Measurements from ENCODE around the gene VAV2. TPM values are rescaled to one million over a fixed set of nuclear protein-coding genes. Genes with fewer than 3 reads are reported as not detected.

VAV2 gene
- total RNA-seq, 3 donors from 2014 or later, result 5.3 to 9.5 (median 8.8) TPM

GRCh38 chr9:133727876-133728441 is 264.2 kb downstream of the VAV2 start:
- Histone ChIP-seq H3K9me3 (no peaks in the 10 kb centered on the region), H3K4me3 (no peak overlapping the region), H3K36me3 (no peaks in the 10 kb centered on the region), H3K27ac (no peak overlapping the region), H3K27me3 (no peaks in the 10 kb centered on the region), H3K4me1 (no peaks in the 10 kb centered on the region)
- intact Hi-C loops (cut with DNase I; ENCODE audit: low total_unique reads), result no loop called here
- TF ChIP-seq POLR2AphosphoS5 (IDR thresholded peaks at IDR 0.05) (no peak), CTCF (IDR thresholded peaks at IDR 0.05) (no peak), POLR2A (IDR thresholded peaks at IDR 0.05) (no peak)
- peak in 1 of 2 donors; percentile 45 for DNase-seq (ENCODE audit: low spot score in 2 of 2)

GRCh38 chr9:133727277-133727875 is 264.7 kb downstream of the VAV2 start:
- no peaks in the 10 kb centered on the region for H3K27me3 ChIP-seq
- TF ChIP-seq CTCF (IDR thresholded peaks at IDR 0.05), result no peak
- TF ChIP-seq POLR2A (IDR thresholded peaks at IDR 0.05), result no peak
- TF ChIP-seq POLR2AphosphoS5 (IDR thresholded peaks at IDR 0.05), result no peak
- intact Hi-C loops (cut with DNase I; ENCODE audit: low total_unique reads), result no loop called here

GRCh38 chr9:133726401-133727276 is 265.5 kb downstream of the VAV2 start:
- H3K9me3 ChIP-seq, result no peaks in the 10 kb centered on the region
- no peak overlapping the region for H3K4me3 ChIP-seq
- peak; percentile 37 to 51 for DNase-seq (ENCODE audit: low spot score in 2 of 2)
- no peaks in the 10 kb centered on the region for H3K27me3 ChIP-seq
- H3K27ac ChIP-seq, result no peak overlapping the region
- H3K4me1 ChIP-seq, result no peaks in the 10 kb centered on the region
- intact Hi-C loops (cut with DNase I; ENCODE audit: low total_unique reads), result no loop called here
- no peaks in the 10 kb centered on the region for H3K36me3 ChIP-seq
- no peak for TF ChIP-seq POLR2A (IDR thresholded peaks at IDR 0.05)
- peak in 2 of 3 donors; percentile 16 to 23 for TF ChIP-seq CTCF (IDR thresholded peaks at IDR 0.05)

More at GRCh38 chr9:133727277-133727875, 264.7 kb downstream of the VAV2 start:
- Histone ChIP-seq H3K36me3 (no peaks in the 10 kb centered on the region), H3K4me3 (no peak overlapping the region), H3K4me1 (no peaks in the 10 kb centered on the region), H3K9me3 (no peaks in the 10 kb centered on the region), H3K27ac (no peak overlapping the region)
- peak in 1 of 2 donors; percentile 34 for DNase-seq (ENCODE audit: low spot score in 2 of 2)

- intact Hi-C loops (cut with DNase I; ENCODE audit: low total_unique reads), result no loop called here
- no peaks in the 10 kb centered on the region for H3K4me1 ChIP-seq
- H3K27ac ChIP-seq, result no peak overlapping the region
- no peaks in the 10 kb centered on the region for H3K36me3 ChIP-seq
- DNase-seq (ENCODE audit: low spot score in 2 of 2), result no peak
- H3K9me3 ChIP-seq, result no peaks in the 10 kb centered on the region
- H3K4me3 ChIP-seq, result no peak overlapping the region
- TF ChIP-seq POLR2A (IDR thresholded peaks at IDR 0.05), result no peak
- no peak for TF ChIP-seq CTCF (IDR thresholded peaks at IDR 0.05)
- TF ChIP-seq POLR2AphosphoS5 (IDR thresholded peaks at IDR 0.05), result no peak
- no peaks in the 10 kb centered on the region for H3K27me3 ChIP-seq
Observed at GRCh38 chr9:133725886-133726285, 266.2 kb downstream of the VAV2 start.

All from breast epithelium (tissue), 4 donors.